GM18508 (cell line): ENCODE data around the gene RAD51D.
"Not testable (repeated sequence)": the region's sequence is repeated elsewhere in the genome, so short reads cannot be mapped to it uniquely, and the experiment has no call there.

Source experiments
- ATAC-seq: cut with Tn5 transposase; IDR thresholded peaks from one replicate; pipeline ENCODE4 v1.9.1; 2021; ENCODE audit warnings: moderate number of reproducible peaks; ENCODE audit not compliant: insufficient read depth, unreplicated experiment

Gene RAD51D

DNA sequence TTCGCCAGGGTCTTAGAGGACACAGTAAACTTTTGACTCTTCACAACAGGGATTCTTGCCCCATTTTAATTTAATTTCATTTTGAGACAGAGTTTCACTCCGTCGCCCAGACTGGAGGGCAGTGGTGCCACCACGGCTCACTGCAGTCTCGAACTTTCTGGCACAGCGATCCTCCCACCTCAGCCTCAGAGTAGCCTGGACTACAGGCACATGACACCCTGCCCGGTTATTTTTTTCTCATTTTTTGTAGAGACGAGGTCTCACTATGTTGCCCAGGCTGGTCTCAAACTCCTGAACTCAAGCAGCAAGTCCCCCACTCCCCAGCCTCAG lies 22.8 kb upstream of the RAD51D start:
- ATAC-seq = no peak

- ATAC-seq = no peak
These were observed 22.2 kb upstream of the RAD51D start, which contains the start of gene NLE1 for GRCh38 chr17:35141681-35142466. TSS of gene NLE1 (minus strand) at chr17:35142303. CDS start at chr17:35142275, 28 bp downstream.

DNA sequence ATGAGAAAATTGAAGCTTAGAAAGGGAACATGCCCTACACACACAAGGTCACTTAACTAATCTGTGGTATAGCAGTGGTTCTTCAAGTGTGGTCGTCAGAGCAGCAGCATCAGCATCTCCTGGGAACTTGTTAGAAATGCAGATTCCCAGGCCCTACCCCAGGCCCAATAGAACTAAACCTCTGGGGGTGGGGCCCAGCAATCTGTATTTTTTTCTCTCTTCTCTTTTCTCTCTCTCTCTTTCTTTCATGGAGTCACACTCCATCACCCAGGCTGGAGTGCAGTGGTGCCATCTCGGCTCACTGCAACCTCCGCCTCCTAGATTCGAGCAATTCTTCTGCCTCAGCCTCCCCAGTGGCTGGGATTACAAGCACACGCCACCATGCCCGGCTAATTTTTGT lies 18.6 kb upstream of the RAD51D start:
- no peak for ATAC-seq

- ATAC-seq = no peak
These were observed 15.7 kb upstream of the RAD51D start for GRCh38 chr17:35135322-35135721.

DNA sequence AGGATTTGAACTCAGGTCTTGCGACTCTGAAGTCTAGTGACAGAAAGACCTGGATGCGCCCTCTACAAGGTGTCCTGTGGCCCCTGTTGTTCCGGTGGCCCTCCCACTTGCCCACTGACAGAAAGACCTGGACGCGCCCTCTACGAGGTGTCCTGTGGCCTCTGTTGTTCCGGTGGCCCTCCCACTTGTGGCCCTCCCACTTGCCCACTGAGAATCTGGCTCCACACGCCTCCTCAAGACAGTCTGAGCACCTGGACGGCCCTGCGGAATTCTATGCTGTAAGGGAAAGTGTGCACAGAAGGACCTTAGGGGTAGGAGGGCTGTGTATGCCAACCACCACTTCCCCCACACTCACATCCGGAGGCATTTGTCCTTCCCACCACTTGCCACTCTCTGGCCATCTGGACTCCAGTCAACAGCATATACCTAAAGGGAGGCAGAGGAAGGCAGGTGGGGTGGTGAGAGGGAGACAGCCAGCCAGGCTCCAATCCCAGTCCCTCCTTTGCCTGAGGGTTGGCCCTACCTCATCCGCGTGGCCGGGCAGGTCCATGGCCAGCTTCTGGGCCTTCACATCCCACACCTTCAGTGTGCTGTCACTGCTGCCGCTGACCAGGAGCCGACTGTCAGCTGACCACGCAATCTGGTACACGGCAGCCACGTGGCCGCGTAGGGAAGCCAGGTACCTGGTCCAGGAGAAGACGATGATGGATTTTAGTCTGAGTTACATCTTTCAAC lies 13.3 kb upstream of the RAD51D start:
- no peak for ATAC-seq

DNA sequence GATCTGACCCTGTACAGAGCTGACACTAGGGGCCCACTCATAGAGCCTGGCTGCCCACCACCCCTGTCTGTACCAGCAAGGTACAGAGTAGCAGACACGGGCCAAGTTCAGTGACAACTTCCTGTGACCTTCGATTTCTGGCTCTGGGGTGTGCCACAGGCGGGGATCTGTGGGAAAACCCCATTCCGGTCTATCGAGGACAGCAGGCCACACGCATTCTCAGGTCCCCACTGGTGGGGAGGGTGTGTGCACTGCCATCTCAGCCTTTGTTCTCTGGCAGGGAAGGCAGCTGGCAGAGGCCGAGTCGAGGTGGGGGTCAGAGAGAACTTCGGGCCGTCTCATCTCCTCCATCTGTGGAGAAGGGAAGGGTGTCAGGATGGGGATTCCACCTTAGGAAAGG lies 12.4 kb upstream of the RAD51D start:
- no peak for ATAC-seq

- no peak for ATAC-seq
These were observed 10.7 kb upstream of the RAD51D start for GRCh38 chr17:35130392-35130791.

DNA sequence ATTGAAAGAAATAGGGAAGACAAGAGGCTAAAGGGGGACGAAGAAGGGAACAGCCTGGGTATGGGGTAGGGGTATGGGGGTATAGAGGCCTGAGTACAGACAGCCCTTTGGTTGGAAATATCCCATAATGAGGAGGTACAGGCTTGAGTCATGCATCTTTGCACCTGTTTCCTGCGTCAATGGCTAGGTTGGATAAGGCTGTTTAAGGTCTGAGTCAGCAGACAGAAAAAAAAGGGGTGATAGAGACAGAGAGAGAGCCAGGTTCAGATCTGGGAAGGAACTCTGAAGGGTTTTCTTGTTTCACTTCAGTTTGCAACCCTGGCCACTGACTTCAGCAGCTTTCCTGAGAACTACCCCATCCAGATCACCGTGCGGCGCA lies 10.3 kb upstream of the RAD51D start:
- ATAC-seq = no peak

GRCh38 chr17:35129154-35129972 lies 9.7 kb upstream of the RAD51D start:
- no peak for ATAC-seq

- ATAC-seq = no peak
These were observed 8.3 kb upstream of the RAD51D start for GRCh38 chr17:35127751-35128514.

DNA sequence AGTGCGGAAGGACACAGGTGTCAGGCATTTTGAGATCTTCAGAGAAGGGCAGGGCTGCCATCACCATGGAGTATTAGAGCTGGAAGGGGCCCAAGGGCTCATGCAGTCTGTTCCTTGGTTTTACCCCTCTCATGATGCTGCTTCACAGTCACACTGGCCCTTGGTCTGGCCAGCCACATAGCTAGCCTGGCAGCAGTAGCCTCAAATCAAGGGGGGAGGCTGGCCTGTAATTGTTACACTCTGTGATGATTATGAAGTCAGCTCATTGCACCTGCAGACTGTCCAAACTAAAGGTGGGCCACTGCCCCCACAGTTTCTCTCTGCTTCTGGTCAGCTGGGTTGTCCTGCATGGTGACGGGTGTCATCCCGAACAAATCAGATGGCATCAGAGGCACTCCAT lies 1.7 kb upstream of the RAD51D start, which contains the start of gene FNDC8:
Gene FNDC8, plus strand, starts transcription at position 301 of the 400 bp plus-strand sequence. Its CDS starts 79 bp downstream, at position 380.
- ATAC-seq = no peak

GRCh38 chr17:35117984-35118383 lies 1.7 kb downstream of the RAD51D start:
- ATAC-seq = no peak

DNA sequence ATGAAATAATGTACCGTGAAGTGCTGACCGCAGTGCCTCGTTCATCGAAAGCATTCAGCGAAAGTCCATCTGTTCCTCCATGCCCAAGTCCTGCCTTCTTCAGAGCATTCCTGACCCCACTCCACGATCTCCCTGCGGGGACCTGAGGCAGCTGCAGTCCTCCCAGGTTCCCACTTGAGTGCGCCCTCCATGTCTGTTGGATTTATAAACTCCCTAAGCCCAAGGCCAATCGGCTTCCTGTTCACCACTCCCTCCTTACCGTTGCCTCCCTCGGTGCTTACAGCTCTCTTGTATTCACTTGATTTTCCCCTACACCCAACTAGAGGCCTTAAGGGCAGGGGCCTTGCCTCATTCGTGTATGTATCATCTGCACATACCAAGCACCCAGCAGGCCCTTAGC lies 2.8 kb downstream of the RAD51D start:
- ATAC-seq = no peak

DNA sequence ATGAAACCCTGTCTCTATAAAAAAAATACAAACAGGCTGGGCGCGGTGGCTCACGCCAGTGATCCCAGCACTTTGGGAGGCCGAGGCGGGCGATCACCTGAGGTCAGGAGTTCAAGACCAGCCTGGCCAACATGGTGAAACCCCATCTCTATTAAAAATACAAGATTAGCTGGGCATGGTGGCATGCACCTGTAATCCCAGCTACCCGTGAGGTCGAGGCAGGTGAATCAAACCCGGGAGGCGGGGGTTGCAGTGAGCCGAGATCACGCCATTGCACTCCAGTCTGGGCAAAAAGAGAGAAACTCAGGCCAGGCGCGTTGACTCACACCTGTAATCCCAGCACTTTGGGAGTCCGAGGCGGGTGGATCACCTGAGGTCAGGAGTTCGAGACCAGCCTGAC lies 8.9 kb downstream of the RAD51D start:
- not testable (repeated sequence) for ATAC-seq

- ATAC-seq = no peak
These were observed 14.7 kb downstream of the RAD51D start for GRCh38 chr17:35104844-35105450.

- no peak for ATAC-seq
These were observed 16.4 kb downstream of the RAD51D start for GRCh38 chr17:35103271-35103670.

DNA sequence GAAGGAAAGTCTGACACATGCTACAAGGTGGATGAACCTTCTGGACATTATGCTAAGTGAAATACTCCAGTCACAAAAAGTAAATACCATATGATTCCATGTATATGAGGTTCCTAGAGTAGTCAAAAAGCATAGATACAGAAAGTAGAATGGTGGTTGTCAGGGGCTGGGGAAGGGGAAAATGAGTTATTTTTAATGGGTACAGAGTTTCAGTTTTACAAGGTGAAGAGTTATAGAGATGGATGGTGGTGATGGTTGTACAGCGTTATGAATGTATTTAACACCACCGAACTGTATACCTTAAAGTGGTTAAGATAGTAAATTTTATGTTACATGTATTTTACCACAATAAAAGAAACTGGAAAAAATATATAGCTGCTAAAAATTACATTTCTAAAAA lies 17.9 kb downstream of the RAD51D start:
- ATAC-seq = no peak

- no peak for ATAC-seq
These were observed 18.6 kb downstream of the RAD51D start for GRCh38 chr17:35101036-35101435.

DNA sequence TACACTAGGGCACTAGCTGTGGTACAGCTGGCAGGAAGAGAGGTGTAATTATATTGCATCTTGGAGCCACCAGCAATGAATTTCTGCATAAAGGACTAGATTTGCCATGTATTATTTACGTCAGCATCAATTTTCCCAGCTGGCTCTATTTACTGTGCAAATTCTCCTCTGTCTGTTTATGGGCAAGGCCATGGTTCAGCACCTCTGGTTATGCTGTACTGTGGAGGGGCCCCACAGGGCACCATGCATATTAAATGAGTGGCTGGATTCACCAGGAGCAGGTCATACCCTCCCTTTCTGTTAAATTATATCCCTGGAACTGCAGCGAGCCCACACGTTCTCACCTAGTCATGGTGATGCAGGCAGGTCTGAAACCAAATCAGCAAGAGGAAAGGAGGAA lies 19.8 kb downstream of the RAD51D start:
- ATAC-seq = no peak

DNA sequence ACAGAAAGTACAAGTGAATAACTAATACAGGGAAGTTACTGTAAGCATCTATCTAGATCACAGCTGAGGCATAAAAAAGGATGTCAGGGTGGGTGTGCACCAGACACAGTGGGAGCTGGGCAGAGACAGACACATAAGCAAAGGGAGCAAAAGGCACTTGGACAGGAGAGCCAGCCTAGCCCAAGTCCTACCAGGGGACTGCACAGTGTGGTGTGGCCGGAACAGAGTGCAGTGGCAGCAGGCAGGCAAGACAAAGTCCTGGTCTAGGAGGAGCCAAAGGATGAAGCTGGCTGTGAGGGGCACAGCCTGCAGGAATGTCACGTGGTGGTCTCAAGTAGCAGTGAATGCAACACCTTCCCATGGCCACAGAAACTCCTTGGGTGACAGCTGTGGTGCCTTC lies 21.9 kb downstream of the RAD51D start:
- ATAC-seq = no peak
